ENCODE data around the gene MAGI1.

The MAGI1 gene

GRCh38 chr3:65597952-65598413, 440.7 kb downstream of the MAGI1 start:
- no peak for DNase-seq (ENCODE audit: low read depth in 1 of 2, low spot score in 1 of 2)

- DNase-seq (ENCODE audit: low read depth in 1 of 2, low spot score in 1 of 2), result no peak
Measured at GRCh38 chr3:65597226-65597951, 441.3 kb downstream of the MAGI1 start.

GRCh38 chr3:65596571-65597225, 442.0 kb downstream of the MAGI1 start:
- DNase-seq (ENCODE audit: low read depth in 1 of 2, low spot score in 1 of 2), result no peak

DNA sequence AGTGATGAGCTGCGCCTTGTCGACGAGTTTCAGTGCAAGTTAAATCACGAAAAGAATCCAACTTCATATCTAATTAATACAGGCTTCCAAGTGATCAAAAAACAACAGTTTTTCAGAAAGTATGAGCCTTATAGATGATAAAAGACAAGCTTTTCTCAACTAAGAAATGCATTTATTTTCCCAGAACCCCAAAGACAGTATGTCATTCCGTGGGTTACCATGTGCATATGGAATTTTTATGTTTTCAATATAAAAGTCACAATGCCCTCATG, 442.8 kb downstream of the MAGI1 start:
- no peak for DNase-seq (ENCODE audit: low read depth in 1 of 2, low spot score in 1 of 2)

- DNase-seq (ENCODE audit: low read depth in 1 of 2, low spot score in 1 of 2), result no peak
Measured at GRCh38 chr3:65595222-65596028, 443.3 kb downstream of the MAGI1 start.

GRCh38 chr3:65593780-65594752, 444.7 kb downstream of the MAGI1 start:
- DNase-seq (ENCODE audit: low read depth in 1 of 2, low spot score in 1 of 2), result no peak

DNA sequence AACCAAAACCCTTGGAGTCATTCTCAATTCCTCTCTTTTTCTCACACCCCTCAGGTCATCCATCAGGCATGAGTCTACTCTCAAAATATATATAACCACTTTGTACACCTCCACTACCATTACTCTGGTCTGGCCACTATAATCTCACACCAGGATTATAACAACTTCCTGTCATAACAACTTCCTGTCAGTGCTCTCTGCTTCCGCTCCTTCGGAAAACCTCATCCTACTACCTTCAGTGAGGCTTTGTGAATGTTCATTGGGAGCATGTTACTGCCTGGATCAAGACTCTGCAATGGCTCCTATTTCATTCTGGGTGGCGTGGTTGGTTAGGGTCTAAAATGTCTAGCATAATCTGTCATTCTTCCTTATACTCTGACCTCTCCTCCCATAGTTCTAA, 447.4 kb downstream of the MAGI1 start:
- DNase-seq (ENCODE audit: low read depth in 1 of 2, low spot score in 1 of 2), result no peak

GRCh38 chr3:65588884-65589283, 449.8 kb downstream of the MAGI1 start:
- DNase-seq (ENCODE audit: low read depth in 1 of 2, low spot score in 1 of 2), result no peak

DNA sequence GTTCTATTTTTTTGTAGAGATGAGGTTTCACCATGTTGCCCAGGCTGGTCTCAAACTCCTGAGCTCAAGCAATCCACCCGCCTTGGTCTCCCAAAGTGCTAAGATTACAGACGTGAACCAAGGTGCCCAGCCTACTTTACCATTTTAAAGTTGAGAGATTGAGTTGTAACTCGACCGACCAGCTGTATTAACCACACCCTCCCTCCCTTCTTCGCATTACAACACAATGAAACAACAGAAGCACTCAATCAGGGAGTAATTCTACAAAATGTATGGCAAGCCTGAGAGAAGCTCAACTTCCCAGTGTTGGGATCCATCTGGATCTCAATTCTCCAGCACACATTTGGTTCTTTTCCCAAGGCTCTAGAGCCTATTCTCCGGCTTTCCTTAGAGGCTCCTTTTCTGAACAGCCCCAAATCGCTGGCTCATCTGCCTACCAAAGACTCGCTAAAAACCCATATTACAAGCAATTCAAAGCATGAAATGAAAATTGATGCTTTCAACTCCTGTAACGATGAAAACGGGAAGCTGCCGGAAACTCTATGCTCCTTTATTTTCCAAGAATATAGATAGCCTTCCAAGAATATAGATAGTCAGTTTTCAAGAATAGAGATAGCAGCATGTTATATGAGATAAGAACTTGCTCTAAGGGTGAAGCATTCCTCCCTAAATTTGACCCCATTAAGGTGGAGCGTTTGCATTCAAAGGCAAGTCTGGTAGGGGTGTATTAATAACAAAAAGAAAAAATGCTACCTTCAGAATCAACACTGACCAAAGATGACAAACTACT, 450.9 kb downstream of the MAGI1 start:
- no peak for DNase-seq (ENCODE audit: low read depth in 1 of 2, low spot score in 1 of 2)

DNA sequence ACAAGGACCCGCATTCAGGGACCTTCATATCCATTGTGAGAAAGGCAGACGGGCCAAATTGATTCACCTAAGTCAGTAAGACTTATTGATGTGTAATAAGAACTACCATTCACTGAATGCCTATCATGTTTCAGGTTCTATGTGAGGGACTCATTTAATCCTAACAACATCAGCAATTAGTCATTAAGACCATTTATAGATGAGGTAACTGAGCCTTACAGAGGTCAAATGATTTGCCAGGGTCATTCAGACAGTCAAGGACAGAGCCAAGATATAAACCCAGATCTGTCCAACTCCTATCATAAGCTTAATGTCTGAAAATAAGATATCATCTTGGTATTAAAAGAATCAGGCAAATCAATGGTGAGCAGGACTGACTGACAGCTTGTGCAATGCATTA, 453.8 kb downstream of the MAGI1 start:
- no peak for DNase-seq (ENCODE audit: low read depth in 1 of 2, low spot score in 1 of 2)

- no peak for DNase-seq (ENCODE audit: low read depth in 1 of 2, low spot score in 1 of 2)
Measured at GRCh38 chr3:65584002-65584401, 454.7 kb downstream of the MAGI1 start.

- DNase-seq (ENCODE audit: low read depth in 1 of 2, low spot score in 1 of 2), result no peak
Measured at GRCh38 chr3:65583188-65583587, 455.5 kb downstream of the MAGI1 start.

GRCh38 chr3:65582012-65582717, 456.6 kb downstream of the MAGI1 start:
- no peak for DNase-seq (ENCODE audit: low read depth in 1 of 2, low spot score in 1 of 2)

DNA sequence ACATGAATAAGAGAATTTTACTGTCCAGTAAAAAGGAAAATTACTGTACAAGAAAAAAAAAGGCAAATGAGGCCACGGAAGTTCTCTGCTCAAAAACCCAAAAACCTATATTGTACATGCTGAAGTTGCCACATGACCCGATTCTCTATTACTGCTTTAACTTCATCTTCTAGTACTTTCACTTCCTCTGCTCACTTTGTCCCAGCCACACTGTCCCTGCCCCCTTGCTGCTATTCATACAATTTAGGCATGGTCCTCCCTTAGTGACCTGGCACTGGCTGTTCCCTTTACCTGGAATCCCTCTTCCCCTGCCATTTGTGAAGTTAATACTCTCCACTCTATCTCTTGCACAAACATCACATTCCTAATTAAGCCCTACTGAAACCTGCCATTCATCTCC, 457.4 kb downstream of the MAGI1 start:
- no peak for DNase-seq (ENCODE audit: low read depth in 1 of 2, low spot score in 1 of 2)

DNA sequence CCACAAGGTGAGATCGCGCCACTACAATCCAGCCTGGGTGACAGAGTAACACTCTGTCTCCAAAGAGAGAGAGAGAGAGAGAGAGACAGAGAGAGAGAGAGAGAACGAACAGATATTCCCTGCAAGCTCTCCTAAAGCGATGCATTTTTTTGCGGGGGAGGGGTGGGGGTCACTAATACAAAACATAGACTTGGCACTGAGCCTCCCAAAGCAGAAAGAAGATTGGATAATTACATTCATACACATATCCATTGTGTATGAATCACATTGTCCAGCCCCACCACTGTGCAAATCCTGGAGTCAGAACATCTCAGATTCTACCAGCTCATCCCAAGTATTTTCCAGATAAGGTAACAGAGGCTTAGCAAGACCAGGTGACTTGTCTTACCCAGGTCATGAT, 459.9 kb downstream of the MAGI1 start:
- no peak for DNase-seq (ENCODE audit: low read depth in 1 of 2, low spot score in 1 of 2)

GRCh38 chr3:65577843-65578430, 460.8 kb downstream of the MAGI1 start:
- DNase-seq (ENCODE audit: low read depth in 1 of 2, low spot score in 1 of 2), result no peak

DNA sequence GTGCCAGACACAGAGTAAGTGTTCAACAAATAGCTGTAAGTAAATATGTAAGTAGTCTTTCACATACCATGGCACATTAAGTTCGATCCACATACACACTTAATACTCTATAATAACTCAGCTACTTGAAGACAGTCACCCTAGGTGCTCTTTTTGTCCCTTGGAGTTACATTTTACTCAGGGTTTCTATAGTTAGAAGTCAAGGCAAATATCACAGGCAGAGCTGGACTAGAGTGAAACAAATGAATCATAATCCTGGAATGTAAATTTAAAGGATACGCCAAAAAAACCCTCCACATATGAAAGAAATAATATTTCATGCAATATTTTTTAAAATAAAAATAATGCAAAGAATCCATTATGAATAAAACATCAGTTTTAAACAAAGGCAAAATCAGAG, 461.8 kb downstream of the MAGI1 start:
- DNase-seq (ENCODE audit: low read depth in 1 of 2, low spot score in 1 of 2), result no peak

GRCh38 chr3:65576228-65576627, 462.5 kb downstream of the MAGI1 start:
- no peak for DNase-seq (ENCODE audit: low read depth in 1 of 2, low spot score in 1 of 2)

DNA sequence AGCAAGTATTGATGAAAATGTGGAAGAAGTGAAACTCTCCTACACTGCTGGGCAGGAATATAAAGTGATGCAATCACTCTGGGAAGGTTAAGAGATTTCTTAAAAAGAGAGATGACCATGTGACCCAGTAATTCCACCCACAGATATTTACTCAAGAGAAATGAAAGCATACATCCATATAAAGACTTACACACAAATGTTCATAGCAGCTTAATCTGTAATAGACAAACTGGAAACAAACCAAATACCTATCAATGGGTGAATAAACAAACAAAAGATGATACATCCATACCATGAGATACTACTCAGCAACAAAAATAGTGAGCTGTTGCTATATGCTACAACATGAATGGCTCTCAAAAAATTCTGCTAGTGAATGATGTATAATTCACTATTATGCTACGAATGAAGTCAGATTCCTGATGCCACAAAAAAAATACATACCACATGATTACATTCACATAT, 463.3 kb downstream of the MAGI1 start:
- DNase-seq (ENCODE audit: low read depth in 1 of 2, low spot score in 1 of 2), result no peak
